Thoracic aorta (tissue), 2 donors: ENCODE results near the gene CFAP58. TPM values are rescaled to one million over a fixed set of nuclear protein-coding genes. Genes with fewer than 3 reads are reported as not detected.

Source experiments
- ATAC-seq: fragments of 150-250 bp; one replicate; pipeline ENCODE4 v1.8.0; 2017; ENCODE audit warnings: low read depth; ENCODE audit not compliant: insufficient number of reproducible peaks, low FRiP score
- DNase-seq: peaks from one replicate; pipeline ENCODE4 v3.0.0-alpha.2; 2020; ENCODE audit warnings: low spot score
- H3K27ac ChIP-seq, 2 donors: fragments of 200-600 bp; sonication (generic); 1 replicate in 1 of 2; 2 replicates in 1 of 2; pipeline ENCODE4 v1.5.1; 2016; ENCODE audit warnings: mild to moderate bottlenecking in 2 of 2, moderate library complexity in 2 of 2
- H3K27me3 ChIP-seq: fragments of 200-600 bp; sonication (generic); replicated peaks from 2 replicates; pipeline ENCODE4 v1.6.0; 2016; ENCODE audit warnings: mild to moderate bottlenecking; ENCODE audit not compliant: insufficient read depth
- H3K36me3 ChIP-seq: fragments of 200-600 bp; sonication (generic); one replicate; pipeline ENCODE4 v1.5.1; 2016
- H3K4me1 ChIP-seq, 2 donors: fragments of 200-600 bp; sonication (generic); 1 replicate in 1 of 2; 2 replicates in 1 of 2; pipeline versions ENCODE4 v1.5.1 to v1.6.0; 2016; ENCODE audit warnings: low read depth in 2 of 2, mild to moderate bottlenecking in 1 of 2; ENCODE audit not compliant: control insufficient read depth in 1 of 2
- H3K4me3 ChIP-seq: fragments of 200-600 bp; sonication (generic); 2 replicates; pipeline ENCODE4 v1.5.1; 2016; ENCODE audit warnings: mild to moderate bottlenecking
- H3K9me3 ChIP-seq: fragments of 200-600 bp; sonication (generic); 2 replicates; pipeline ENCODE4 v1.5.1; 2016
- total RNA-seq, 2 donors: library from RNA; depleted of rRNA; stranded (reverse); fragments of >200 nt; gene quantifications; one replicate each; pipeline versions ENCODE4 v1.1.0 to v1.2.3, GENCODE V29; 2016
- TF ChIP-seq, protein P1 (sequence below): fragments of 200-600 bp; sonication (generic); IDR thresholded peaks from one replicate; pipeline ENCODE4 v1.5.1; 2019; ENCODE audit warnings: antibody characterized with exemption

The CFAP58 gene
- total RNA-seq, 2 donors from 2014 or later, result 0.35 to 0.68 TPM

DNA sequence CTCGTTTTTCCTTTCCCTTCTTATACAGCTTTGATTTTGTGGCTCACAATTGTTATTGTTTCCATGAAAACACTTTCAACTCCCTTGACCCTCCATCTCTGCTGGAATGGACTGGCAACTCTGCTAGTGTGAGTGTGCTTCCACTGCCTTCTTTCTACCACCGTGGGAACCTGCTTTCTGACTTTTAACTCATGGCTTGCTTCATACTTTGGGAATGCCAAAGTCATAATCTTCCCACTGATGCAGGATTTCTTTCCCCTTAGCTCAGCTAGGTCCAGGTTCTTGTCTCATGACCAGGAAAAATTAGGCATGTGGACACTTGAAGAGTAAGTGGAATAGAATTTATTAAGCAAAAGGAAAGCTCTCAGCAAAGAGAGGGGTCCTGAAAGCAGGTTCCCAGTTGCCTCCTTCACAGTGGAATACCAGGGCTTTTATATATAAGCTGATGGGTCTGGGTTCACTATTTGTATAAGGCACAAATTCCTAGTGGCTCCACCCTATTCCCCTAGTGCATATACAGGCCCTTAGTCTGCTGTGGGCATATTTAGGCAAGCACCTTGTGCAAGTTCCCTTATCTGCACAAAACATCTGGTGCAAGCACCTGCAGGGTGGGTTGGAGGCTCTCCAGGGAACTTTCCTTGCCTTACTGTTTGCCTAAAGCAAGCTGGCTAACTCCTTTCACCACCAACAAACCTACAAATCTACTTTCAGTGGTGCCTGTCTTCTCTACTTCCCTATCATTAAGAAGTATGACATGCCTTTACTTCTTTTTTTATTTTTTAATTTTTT, 119.5 kb downstream of the CFAP58 start:
- DNase-seq, result no peak
- TF ChIP-seq, protein P1, sequence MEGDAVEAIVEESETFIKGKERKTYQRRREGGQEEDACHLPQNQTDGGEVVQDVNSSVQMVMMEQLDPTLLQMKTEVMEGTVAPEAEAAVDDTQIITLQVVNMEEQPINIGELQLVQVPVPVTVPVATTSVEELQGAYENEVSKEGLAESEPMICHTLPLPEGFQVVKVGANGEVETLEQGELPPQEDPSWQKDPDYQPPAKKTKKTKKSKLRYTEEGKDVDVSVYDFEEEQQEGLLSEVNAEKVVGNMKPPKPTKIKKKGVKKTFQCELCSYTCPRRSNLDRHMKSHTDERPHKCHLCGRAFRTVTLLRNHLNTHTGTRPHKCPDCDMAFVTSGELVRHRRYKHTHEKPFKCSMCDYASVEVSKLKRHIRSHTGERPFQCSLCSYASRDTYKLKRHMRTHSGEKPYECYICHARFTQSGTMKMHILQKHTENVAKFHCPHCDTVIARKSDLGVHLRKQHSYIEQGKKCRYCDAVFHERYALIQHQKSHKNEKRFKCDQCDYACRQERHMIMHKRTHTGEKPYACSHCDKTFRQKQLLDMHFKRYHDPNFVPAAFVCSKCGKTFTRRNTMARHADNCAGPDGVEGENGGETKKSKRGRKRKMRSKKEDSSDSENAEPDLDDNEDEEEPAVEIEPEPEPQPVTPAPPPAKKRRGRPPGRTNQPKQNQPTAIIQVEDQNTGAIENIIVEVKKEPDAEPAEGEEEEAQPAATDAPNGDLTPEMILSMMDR, result no peak
- Histone ChIP-seq H3K4me1 (no peaks in the 10 kb centered on the region), H3K4me3 (no peak overlapping the region), H3K9me3 (no peaks in the 10 kb centered on the region), H3K27me3 (no peaks in the 10 kb centered on the region), H3K36me3 (no peaks in the 10 kb centered on the region), H3K27ac (peak overlapping the region in 1 of 2 donors; percentile 39)
- no peak for ATAC-seq

DNA sequence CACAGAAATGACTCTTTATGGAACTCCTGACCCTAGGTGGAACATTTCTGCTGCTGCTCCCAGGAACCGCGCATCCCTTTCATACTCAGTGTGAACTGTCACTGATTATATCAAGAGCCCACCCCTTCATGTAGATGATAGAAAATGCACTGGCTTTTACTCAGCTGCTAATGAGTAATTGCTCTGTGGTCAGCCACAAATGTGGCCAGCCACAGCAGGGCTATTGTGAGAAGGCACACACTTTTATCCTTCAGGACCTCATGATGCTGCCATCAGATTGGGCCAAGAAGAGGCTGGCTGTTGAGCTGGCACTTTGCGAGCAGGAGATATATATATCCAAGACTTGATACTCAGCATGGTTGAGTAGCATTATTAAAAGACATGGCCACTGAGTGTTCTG, 124.7 kb downstream of the CFAP58 start:
- ATAC-seq (no peak), DNase-seq (no peak)
- TF ChIP-seq, protein P1, result no peak
- no peak overlapping the region for H3K27ac ChIP-seq
- no peak overlapping the region for H3K4me3 ChIP-seq
- no peaks in the 10 kb centered on the region for H3K27me3 ChIP-seq
- no peaks in the 10 kb centered on the region for H3K36me3 ChIP-seq
- peaks cover 5 to 12% of the 10 kb centered on the region in 2 donors for H3K4me1 ChIP-seq
- no peaks in the 10 kb centered on the region for H3K9me3 ChIP-seq

DNA sequence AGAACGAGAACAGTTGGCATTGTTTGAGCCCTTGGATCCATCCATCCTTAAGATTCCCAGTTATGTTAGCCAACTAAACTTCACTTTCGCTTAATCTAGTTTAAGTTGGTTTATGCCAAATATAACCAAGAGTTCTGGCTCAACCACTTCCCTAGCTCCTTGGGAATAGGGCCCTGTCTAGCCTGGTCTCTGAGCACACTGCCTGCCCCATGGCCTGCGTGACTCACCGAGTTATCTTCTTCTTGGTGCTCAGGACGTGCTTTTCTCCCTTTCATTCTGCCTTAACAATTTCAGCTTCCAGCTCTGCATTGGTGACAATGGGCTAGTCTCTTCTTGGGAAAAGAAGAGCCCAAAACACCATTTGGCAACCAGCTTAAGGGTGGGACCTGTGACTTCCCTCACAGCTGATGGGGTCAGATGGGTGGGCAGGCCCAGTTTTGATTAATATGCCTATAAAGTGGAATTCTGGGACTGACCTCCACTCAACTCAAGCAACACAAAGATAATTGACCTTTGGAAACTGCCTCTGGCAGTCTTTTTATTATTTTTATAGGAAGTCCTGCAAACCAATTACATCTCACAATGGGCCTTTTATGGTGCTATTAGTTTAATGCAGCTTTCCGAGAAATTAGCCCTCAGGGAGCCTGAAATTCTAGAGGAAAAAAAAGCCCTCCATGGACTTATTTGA, 126.4 kb downstream of the CFAP58 start:
- Histone ChIP-seq H3K27me3 (no peaks in the 10 kb centered on the region), H3K36me3 (no peaks in the 10 kb centered on the region), H3K27ac (peak overlapping the region in 1 of 2 donors; percentile 55), H3K4me1 (peaks cover 5 to 12% of the 10 kb centered on the region in 2 donors), H3K4me3 (no peak overlapping the region), H3K9me3 (no peaks in the 10 kb centered on the region)
- no peak for DNase-seq
- TF ChIP-seq, protein P1, result no peak
- ATAC-seq, result no peak

DNA sequence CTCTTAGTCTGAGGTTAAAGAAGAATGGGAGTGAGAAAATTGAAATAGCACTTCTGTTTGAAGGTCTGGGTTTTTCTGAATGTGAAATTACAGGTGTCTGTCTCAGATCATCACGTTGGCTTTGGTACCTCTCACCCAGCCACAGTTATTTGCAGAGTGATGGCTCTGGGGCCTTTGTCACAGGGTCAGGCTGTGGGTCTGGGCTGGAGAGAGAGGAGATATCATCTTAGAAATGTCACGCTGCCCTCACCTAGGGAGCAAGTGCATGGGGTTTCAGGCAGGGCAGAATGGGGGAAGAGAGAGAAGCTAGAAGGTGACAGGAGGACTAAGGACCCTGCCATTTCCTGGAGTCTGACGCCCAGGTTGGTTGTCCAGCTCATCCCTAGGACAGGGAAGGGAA, 127.2 kb downstream of the CFAP58 start:
- Histone ChIP-seq H3K27ac (no peak overlapping the region), H3K4me3 (no peak overlapping the region), H3K27me3 (no peaks in the 10 kb centered on the region), H3K9me3 (no peaks in the 10 kb centered on the region), H3K36me3 (no peaks in the 10 kb centered on the region), H3K4me1 (peaks cover 5 to 12% of the 10 kb centered on the region in 2 donors)
- ATAC-seq, result no peak
- DNase-seq, result no peak
- TF ChIP-seq, protein P1, result no peak

DNA sequence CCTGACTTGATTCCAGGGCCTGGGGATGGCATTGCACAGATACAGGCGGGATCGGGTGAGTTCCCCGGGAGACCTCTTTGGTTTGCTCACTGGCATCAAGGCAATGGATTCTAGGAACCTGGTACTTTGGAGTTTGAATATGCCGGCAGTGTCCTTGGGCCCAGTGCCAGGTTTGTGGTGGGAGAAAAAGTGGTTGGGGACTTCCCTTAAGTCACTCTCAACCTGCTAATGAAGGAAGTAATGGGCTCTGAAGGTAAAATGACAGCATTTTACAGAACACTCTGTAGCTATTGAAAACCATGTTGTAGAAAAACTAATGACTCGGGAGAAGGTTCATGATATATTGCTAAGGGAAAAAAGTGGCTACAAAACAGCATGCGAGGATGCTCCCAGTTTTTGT, 129.9 kb downstream of the CFAP58 start:
- H3K27me3 ChIP-seq, result no peaks in the 10 kb centered on the region
- peaks cover 11 to 21% of the 10 kb centered on the region in 2 donors for H3K4me1 ChIP-seq
- DNase-seq, result no peak
- ATAC-seq, result no peak
- H3K4me3 ChIP-seq, result no peak overlapping the region
- TF ChIP-seq, protein P1, result no peak
- no peak overlapping the region for H3K27ac ChIP-seq
- no peaks in the 10 kb centered on the region for H3K9me3 ChIP-seq
- no peaks in the 10 kb centered on the region for H3K36me3 ChIP-seq
